ENCODE measurements around the gene SASS6.

The SASS6 gene, protein sequence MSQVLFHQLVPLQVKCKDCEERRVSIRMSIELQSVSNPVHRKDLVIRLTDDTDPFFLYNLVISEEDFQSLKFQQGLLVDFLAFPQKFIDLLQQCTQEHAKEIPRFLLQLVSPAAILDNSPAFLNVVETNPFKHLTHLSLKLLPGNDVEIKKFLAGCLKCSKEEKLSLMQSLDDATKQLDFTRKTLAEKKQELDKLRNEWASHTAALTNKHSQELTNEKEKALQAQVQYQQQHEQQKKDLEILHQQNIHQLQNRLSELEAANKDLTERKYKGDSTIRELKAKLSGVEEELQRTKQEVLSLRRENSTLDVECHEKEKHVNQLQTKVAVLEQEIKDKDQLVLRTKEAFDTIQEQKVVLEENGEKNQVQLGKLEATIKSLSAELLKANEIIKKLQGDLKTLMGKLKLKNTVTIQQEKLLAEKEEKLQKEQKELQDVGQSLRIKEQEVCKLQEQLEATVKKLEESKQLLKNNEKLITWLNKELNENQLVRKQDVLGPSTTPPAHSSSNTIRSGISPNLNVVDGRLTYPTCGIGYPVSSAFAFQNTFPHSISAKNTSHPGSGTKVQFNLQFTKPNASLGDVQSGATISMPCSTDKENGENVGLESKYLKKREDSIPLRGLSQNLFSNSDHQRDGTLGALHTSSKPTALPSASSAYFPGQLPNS

DNA sequence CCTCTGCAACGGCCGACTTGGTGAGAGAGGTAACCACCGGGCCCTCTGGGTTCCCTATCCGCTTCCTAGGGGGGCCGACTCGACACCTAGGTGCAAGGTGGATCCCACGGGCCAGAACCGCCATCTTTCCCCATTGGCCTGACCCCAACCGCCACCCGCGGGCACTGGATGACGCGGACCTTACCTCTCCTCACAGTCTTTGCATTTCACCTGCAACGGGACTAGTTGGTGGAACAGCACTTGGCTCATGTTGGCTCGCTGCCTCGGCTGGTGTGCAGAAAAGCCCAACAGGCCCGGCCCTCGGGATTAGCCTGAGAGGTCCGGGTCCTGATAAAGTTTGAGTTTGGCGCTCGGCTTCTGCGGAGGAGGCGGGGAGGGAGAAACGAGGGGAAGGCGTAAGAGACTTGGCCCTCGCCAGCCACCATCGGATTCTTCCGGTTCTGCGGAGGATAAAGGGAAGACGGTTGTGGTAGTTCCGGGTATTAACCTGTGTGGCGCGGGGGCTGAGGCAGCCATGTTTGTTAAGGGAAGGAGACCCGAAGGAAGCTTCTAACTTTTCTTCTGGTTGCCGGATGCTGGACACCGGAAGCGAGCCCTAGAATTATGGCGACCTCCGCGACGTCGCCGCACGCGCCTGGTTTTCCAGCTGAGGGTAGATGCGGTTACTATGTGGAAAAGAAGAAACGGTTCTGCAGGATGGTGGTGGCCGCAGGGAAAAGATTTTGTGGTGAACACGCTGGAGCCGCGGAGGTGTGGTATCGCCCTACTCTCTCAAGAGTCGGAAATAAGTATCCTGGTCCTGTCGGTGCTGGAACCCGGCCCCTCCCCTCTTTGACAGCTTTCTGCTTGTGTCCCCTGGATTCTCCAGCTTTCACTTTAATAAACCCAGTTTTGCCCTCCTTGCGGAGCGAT lies at the start of gene SASS6, which contains the start of gene TRMT13:
TSS of gene SASS6 (minus strand) at position 365 of the 912 bp plus-strand sequence. CDS start at position 249, 116 bp downstream.
TSS of gene TRMT13 (plus strand) at position 598 of the 912 bp plus-strand sequence. CDS start at position 604, 6 bp downstream.
- DNase-seq (ENCODE audit: low spot score), result peak; percentile 87
- TF ChIP-seq, protein P1, sequence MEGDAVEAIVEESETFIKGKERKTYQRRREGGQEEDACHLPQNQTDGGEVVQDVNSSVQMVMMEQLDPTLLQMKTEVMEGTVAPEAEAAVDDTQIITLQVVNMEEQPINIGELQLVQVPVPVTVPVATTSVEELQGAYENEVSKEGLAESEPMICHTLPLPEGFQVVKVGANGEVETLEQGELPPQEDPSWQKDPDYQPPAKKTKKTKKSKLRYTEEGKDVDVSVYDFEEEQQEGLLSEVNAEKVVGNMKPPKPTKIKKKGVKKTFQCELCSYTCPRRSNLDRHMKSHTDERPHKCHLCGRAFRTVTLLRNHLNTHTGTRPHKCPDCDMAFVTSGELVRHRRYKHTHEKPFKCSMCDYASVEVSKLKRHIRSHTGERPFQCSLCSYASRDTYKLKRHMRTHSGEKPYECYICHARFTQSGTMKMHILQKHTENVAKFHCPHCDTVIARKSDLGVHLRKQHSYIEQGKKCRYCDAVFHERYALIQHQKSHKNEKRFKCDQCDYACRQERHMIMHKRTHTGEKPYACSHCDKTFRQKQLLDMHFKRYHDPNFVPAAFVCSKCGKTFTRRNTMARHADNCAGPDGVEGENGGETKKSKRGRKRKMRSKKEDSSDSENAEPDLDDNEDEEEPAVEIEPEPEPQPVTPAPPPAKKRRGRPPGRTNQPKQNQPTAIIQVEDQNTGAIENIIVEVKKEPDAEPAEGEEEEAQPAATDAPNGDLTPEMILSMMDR (IDR thresholded peaks at IDR 0.05; ENCODE audit: extremely low read depth, missing control alignments), result no peak

DNA sequence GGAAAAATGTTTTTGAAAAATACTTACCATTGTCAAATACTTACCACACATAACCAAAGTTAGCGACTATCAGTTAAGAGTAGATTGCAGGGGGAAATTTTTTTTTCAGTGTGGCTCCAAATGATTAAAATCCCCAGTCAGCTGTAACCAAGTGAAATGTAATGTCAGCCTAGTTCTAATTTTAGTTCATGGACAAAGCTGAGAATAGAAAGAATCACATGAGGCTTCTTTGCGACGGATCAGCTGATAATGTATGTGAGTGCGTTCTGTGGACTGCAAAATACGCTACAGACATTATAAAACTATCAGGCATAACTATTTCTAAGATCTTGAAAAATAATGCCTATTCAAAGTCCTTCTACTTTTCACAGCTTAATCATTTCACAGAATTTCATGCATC lies 45.4 kb upstream of the SASS6 start, which contains the start of gene LRRC39:
TSS of gene LRRC39 (minus strand) at position 166 of the 400 bp plus-strand sequence. CDS start 9,740 bp downstream, outside the sequence.
- no peak for DNase-seq (ENCODE audit: low spot score)
- TF ChIP-seq, protein P1 (IDR thresholded peaks at IDR 0.05; ENCODE audit: extremely low read depth, missing control alignments), result no peak

DNA sequence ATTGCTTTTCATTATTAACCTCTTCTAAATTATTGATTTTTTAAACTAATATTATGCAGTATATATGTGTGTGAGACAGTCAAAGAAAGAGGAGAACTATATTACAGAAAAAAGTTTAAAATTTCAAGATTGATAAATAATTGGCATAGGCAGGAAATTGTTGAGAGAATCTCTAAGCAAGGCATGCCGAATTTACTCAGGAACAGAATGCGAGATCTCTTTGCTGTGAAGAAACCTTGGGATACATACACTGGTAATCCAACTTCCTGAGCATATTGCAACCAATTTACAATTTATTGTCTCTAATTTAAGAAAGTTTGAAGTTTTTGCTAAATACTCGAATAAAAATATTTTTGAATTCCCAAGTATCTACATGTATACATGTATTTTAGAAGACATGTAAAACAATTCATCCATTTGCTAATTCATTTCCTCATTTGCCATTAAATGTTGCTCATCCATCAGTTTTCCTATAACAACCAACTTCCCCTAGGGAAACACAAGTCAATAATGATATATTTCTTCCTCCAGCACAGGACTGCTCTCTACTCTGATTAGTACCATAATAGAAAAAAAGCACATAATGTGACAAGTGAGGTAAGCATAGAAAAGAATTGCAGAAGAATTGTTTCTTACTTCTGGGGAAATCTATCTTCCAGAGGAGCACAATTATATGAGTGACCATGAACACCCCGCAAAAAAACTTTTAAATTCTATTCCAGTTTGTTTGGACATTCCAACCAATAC lies 44.7 kb upstream of the SASS6 start:
- TF ChIP-seq, protein P1 (IDR thresholded peaks at IDR 0.05; ENCODE audit: extremely low read depth, missing control alignments), result no peak
- DNase-seq (ENCODE audit: low spot score), result no peak

DNA sequence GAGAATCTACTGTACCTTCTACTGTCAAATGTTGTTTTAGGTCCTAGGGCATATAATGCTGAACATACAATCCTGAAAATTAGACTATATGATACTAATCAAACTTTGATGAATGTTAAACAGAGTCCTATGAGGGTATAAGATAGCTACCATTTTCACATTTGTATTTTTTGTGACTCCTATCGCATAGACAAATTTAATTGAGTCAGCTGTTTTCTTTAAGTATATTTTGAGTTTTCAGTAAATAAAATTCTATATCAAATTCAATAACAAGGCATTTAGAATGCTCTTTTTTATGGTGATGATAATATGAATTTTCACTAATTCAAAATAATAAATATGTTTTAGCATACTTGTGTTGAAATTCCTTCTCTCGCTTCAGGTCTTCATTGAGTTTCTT lies 35.3 kb upstream of the SASS6 start:
- TF ChIP-seq, protein P1 (IDR thresholded peaks at IDR 0.05; ENCODE audit: extremely low read depth, missing control alignments), result no peak
- no peak for DNase-seq (ENCODE audit: low spot score)

DNA sequence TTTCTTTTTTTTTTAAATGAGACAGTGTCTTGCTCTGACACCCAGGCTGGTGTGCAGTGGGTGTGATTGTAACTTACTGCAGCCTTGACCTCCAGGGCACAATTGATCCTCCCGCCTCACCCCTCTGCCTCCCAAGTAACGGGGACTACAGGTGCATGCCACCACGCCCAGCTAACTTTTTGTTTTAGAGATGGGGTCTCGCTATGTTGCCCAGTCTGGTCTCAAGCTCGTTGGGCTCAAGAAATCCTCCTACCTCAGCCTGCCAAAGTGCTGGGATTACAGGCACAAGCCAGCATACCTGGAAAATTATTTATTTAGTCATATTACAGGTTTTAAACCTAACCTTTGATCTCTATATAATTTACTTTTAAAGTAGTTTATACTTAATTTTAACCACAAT lies 32.0 kb upstream of the SASS6 start:
- DNase-seq (ENCODE audit: low spot score), result no peak
- TF ChIP-seq, protein P1 (IDR thresholded peaks at IDR 0.05; ENCODE audit: extremely low read depth, missing control alignments), result no peak

DNA sequence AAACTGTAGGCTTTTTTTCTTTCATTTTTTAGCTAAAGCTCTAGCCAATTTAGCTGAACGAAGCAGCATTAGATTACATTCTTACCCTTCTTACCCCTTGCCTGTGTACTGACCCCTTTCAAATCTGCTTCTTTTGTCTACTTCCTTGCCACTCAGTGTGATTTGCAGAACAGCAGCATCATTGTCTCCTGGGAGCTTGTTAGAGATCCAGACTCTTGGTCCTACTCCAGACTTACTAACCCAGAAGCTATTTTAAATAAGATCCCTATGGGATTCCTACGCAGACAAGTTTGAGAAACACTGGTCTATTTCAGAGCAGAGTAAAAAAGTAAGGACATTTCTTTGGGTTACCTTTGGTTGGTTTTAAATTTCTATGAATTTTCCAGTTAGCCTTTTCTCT lies 31.5 kb upstream of the SASS6 start:
- DNase-seq (ENCODE audit: low spot score), result no peak
- TF ChIP-seq, protein P1 (IDR thresholded peaks at IDR 0.05; ENCODE audit: extremely low read depth, missing control alignments), result no peak
